Activated CD4-positive, CD25-positive, alpha-beta regulatory T cell treated with anti-CD3 and anti-CD28 coated beads, Interleukin-2, amount 50 U/mL, for 16 hours (primary cell): Measurements from ENCODE around the gene QSOX2.
"Not testable (repeated sequence)": the region's sequence is repeated elsewhere in the genome, so short reads cannot be mapped to it uniquely, and the experiment has no call there.

Experiments used
- DNase-seq: peaks from one replicate; pipeline ENCODE4 v3.0.0-alpha.2; 2020; ENCODE audit warnings: low read depth, low spot score

Gene QSOX2

DNA sequence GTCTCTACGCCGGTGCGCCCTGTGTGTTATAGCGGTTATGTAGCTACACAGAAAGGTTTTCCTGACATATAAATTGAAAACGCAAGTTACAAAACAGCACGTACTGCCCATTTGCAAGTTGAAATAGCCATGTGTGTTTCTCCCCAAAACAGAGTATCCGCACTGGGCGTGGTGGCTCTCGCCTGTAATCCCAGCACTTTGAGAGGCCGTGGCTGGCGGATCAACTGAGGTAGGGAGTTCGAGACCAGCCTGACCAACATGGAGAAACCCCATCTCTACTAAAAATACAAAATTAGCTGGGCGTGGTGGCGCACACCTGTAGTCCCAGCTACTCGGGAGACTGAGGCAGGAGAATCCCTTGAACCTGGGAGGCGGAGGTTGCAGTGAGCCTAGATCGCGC is 21.0 kb upstream of the QSOX2 start:
- not testable (repeated sequence) for DNase-seq

- no peak for DNase-seq
Observed at GRCh38 chr9:136265561-136266355, 20.1 kb upstream of the QSOX2 start.

- no peak for DNase-seq
Observed at GRCh38 chr9:136264441-136265405, 19.1 kb upstream of the QSOX2 start.

- no peak for DNase-seq
Observed at GRCh38 chr9:136264031-136264430, 18.4 kb upstream of the QSOX2 start.

- DNase-seq, result no peak
Observed at GRCh38 chr9:136262671-136263178, 17.1 kb upstream of the QSOX2 start.

- DNase-seq, result no peak
Observed at GRCh38 chr9:136261686-136262430, 16.2 kb upstream of the QSOX2 start.

GRCh38 chr9:136260936-136261472 is 15.4 kb upstream of the QSOX2 start:
- DNase-seq, result no peak

DNA sequence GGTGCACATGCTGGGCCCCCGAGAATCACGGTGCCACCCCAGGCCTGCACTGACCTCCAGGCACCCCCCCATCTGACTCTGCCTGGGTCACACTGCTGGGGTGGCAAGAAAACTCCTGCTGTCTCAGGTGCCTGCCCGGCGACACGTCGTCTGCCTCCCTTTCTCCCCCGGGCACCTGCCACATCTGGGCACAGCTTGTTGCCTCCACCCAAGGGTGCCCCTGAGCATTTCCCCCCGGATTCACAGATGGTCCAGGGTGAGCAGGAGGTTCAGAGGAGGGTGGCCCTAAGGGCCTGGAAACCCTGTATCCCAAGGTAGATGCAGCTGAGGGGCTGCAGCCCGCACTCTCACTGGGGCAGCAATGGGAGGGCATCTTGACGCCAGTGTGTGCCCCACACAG is 14.9 kb upstream of the QSOX2 start:
- DNase-seq, result no peak

DNA sequence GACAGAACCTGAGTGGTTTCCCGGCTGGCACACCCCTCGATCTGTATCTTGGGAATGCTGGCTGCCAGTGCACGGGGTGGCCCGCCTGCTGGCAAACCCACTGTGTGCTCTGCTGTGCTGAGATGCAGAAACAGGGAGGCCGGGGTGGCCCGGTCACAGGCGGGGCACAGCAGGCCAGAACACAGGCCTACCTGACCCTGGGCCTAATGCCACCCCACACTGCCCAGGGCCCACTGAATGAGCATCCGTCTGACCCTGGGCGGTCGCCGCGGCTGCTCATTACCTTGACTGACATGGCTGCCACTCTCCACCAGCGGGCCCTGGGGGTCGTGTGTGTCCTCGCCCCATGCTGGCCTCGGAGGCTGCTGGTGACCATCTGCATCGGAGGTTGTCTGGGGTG is 14.2 kb upstream of the QSOX2 start:
- no peak for DNase-seq

GRCh38 chr9:136259517-136259813 is 13.9 kb upstream of the QSOX2 start:
- no peak for DNase-seq

- DNase-seq, result no peak
Observed at GRCh38 chr9:136258786-136259516, 13.3 kb upstream of the QSOX2 start.

- DNase-seq, result no peak
Observed at GRCh38 chr9:136258299-136258625, 12.7 kb upstream of the QSOX2 start.

- no peak for DNase-seq
Observed at GRCh38 chr9:136257381-136258298, 12.0 kb upstream of the QSOX2 start.

- no peak for DNase-seq
Observed at GRCh38 chr9:136255896-136256890, 10.6 kb upstream of the QSOX2 start.

DNA sequence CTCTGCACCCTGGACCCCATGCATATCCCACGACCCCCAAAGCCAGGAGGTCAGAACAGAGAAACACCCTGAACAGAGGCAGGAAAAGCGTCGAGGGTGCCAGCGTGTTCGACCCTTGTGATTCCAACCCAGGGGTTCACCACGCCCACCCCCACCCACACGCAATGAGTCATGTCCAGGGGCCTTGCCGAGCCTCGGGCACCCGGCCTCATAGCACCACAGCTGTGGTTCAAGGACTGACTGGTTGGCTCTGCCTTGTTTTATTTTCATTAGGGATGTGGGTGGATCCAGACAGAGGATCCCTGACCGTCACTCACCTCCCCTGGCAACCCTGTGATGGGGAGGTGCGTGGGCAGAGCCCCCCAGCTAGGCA is 9.5 kb upstream of the QSOX2 start:
- DNase-seq, result no peak

DNA sequence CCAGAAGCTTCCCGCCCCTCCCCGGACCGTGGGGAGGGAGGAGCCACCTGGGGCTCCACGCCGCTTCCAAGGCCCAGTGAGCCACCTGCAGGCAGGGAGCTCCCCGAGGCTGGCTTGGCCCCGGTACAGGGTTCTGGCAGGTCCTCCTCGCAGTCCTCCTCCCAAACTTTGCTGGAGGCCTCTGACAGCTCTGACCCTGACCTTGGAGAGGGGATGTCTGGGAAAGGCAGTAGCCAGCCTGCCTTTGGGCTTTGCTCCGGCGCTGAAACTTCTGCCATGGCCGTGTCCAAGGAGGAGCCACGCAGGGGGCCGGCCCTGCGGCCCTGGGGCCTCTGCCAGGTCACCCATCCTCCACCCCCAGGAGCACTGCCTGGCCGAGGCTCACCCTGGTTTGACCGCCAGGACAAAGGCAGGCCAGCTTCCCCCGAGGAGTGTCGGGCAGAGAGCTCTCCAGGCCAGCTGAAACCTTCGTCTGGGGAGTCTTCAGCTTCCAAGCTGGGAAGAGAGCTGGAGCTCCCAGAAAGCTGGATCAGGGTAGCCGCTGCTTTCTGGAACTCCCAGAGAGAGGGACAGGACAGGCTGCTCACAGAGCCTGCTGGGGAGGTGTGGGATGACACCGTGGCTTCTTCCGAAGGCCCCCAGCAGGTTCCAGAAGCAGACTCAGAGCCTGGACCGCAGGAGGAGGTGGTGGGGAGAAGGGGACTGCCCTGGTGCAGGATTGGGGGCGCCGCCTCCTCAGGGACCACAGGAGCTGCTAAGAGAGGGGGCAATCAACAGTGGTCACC is 9.0 kb upstream of the QSOX2 start:
- DNase-seq, result no peak

DNA sequence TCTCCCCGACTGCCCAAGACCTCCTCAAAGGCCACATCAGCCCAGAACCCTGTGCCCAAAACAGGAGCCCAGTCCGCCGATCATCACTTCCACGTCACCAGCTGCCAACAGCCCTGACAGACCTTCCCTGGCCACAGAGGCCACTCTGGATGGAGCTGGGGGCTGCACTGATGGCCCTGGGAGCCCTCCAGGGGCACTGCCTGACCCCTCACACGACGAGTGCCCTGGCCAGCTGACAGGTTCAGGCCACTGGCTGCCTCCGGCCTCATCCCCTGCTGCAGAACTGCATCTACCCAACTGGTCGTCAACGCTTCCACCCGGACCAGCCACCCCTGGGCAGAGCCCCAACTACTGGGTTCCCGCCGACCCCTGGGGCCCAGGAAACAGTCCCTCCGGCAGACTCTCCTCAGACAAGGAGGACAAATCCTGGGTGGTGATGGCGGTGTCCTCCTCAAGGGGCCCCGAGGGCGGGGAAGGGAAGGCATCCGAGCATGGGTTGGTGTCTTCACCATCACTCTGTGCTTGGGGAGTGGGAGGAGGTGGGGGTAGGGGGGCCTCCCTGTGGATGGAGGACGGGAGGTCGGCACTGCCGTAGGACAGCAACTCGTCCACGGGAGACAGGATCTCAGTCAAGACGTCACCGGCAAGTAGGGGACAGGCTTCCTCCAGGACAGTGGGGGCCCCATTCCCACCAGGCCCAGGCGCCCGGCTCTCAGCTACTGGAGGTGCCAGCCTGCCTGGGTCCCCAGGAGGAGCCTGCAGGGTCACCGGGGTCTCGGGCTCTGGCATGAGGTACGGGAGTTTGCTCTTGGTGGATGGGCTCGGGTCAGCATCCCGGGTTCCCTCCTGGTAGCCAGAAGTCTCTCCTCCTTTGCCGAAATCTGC is 7.9 kb upstream of the QSOX2 start:
- no peak for DNase-seq
